K562 (cell line): Measurements from ENCODE around the gene ATRNL1. TPM values are rescaled to one million over a fixed set of nuclear protein-coding genes. Genes with fewer than 3 reads are reported as not detected.

Source experiments
- ATAC-seq: fragments of 200-7000 bp; cut with Tn5 transposase; 3 replicates; pipeline ENCODE4 v1.9.1; 2020; ENCODE audit warnings: moderate library complexity
- BruUV-seq: library from RNA; stranded (reverse); fragments of 400-500 nt; replicated peaks from 2 replicates; lab custom pipeline; 2021; lab: Mats Ljungman, UMichigan
- CTCF ChIA-PET: fragments of 300-600 bp; formaldehyde crosslinking; extraction: SDS; loops from one replicate; lab custom pipeline; 2021; ENCODE audit warnings: low intra/inter-chr PET ratio; lab: Yijun Ruan, JAX
- POLR2A ChIA-PET: fragments of 300-600, 350-650 bp; sonication (Branson Sonifier 250); formaldehyde crosslinking; extraction: SDS; loops from one replicate; lab custom pipeline; 2021; ENCODE audit warnings: antibody characterized with exemption, inconsistent platforms; lab: Yijun Ruan, JAX
- DNase-seq, 4 experiments: peaks; one replicate each; pipeline versions ENCODE4 v3.0.0 to v3.0.0-alpha.2; 2011 to 2018; ENCODE audit warnings: low spot score in 3 of 4, mixed read lengths in 3 of 4; ENCODE audit errors: extremely low read depth in 1 of 4
- FAIRE-seq: peaks from 2 replicates; lab custom pipeline; 2011; peaks lifted over from hg19 to GRCh38; lab: Jason Lieb, UNC
- H2AFZ ChIP-seq: 2 replicates; pipeline ENCODE4 v1.6.0; 2011; ENCODE audit warnings: low read depth, low read length, control low read depth, inconsistent platforms
- H3K27ac ChIP-seq: fragments of 200-600 bp; 3 replicates; pipeline ENCODE4 v1.8.0; 2011; ENCODE audit warnings: low read depth, mild to moderate bottlenecking, control low read depth, inconsistent platforms, low read length, moderate library complexity, mixed read lengths; ENCODE audit errors: extremely low read depth
- H3K27me3 ChIP-seq, 2 experiments: fragments of 300-600 bp in 1 of 2; 2 replicates in 1 of 2; 3 replicates in 1 of 2; pipeline versions ENCODE4 v1.6.0 to v1.8.0; 2011; ENCODE audit warnings: inconsistent platforms in 2 of 2, low read length in 2 of 2, mild to moderate bottlenecking in 1 of 2, mixed read lengths in 1 of 2, moderate library complexity in 1 of 2; ENCODE audit not compliant: control insufficient read depth in 2 of 2, insufficient read depth in 2 of 2
- H3K36me3 ChIP-seq: fragments of 300-600 bp; 3 replicates; pipeline ENCODE4 v1.8.0; 2011; ENCODE audit warnings: mild to moderate bottlenecking, low read length, inconsistent platforms; ENCODE audit not compliant: control insufficient read depth, insufficient read depth
- H3K4me1 ChIP-seq, 2 experiments: fragments of 200-600 bp in 1 of 2; replicated peaks in 1 of 2; 2 replicates in 1 of 2; 3 replicates in 1 of 2; pipeline versions ENCODE4 v1.5.1 to v1.8.0; 2011; ENCODE audit warnings: inconsistent platforms in 2 of 2, low read length in 2 of 2, mild to moderate bottlenecking in 1 of 2, mixed read lengths in 1 of 2, moderate library complexity in 1 of 2; ENCODE audit not compliant: control insufficient read depth in 2 of 2, insufficient read depth in 2 of 2
- H3K4me2 ChIP-seq: 2 replicates; pipeline ENCODE4 v1.6.1; 2011; ENCODE audit warnings: low read length, control low read depth, inconsistent platforms, mixed read lengths; ENCODE audit not compliant: insufficient read depth
- H3K4me3 ChIP-seq: fragments of 200-600 bp; sonication (generic), shearing (Covaris generic); 2 replicates; pipeline ENCODE4 v1.5.1; 2016; ENCODE audit warnings: control low read depth, inconsistent platforms
- H3K79me2 ChIP-seq: fragments of 200-600 bp; 3 replicates; pipeline ENCODE4 v1.8.0; 2011; ENCODE audit warnings: low read length, inconsistent platforms; ENCODE audit not compliant: control insufficient read depth, insufficient read depth
- H3K9ac ChIP-seq, 2 experiments: 2 replicates each; pipeline versions ENCODE4 v1.6.0 to v1.6.1; 2011; ENCODE audit warnings: low read depth in 2 of 2, low read length in 2 of 2, control low read depth in 1 of 2, inconsistent platforms in 1 of 2, mild to moderate bottlenecking in 1 of 2, mixed read lengths in 1 of 2; ENCODE audit not compliant: insufficient read depth in 1 of 2
- H3K9me1 ChIP-seq: one replicate; pipeline ENCODE4 v1.6.0; 2011; ENCODE audit warnings: inconsistent platforms, mild to moderate bottlenecking, low read length, moderate library complexity; ENCODE audit not compliant: control insufficient read depth, insufficient read depth
- H3K9me3 ChIP-seq: replicated peaks from 2 replicates; pipeline ENCODE4 v1.5.1; 2011; ENCODE audit warnings: low read depth, low read length, inconsistent platforms; ENCODE audit not compliant: control insufficient read depth, insufficient read depth
- H4K20me1 ChIP-seq: replicated peaks from 2 replicates; pipeline ENCODE4 v1.6.1; 2011; ENCODE audit warnings: low read length, inconsistent platforms, mixed read lengths; ENCODE audit not compliant: control insufficient read depth, insufficient read depth
- ARNT ChIP-seq, 2 experiments: fragments of 450-650 bp; IDR thresholded peaks; 2 replicates each; pipeline ENCODE4 v1.6.1; 2016; ENCODE audit warnings: mild to moderate bottlenecking in 1 of 2
- ATF1 ChIP-seq, 2 experiments: fragments of 450-650 bp in 1 of 2; IDR thresholded peaks; 2 replicates each; pipeline ENCODE4 v1.6.1; 2016; ENCODE audit warnings: missing compliant biosample characterization in 1 of 2, missing genetic modification characterization in 1 of 2
- BRD4 ChIP-seq: fragments of 200-600 bp; sonication (generic); IDR thresholded peaks from 2 replicates; pipeline ENCODE4 v1.6.1; 2017; ENCODE audit warnings: inconsistent platforms
- CLOCK ChIP-seq: fragments of 250-450 bp; sonication (Bioruptor Pico); IDR thresholded peaks from 2 replicates; pipeline ENCODE4 v1.4.0; 2020; ENCODE audit warnings: mild to moderate bottlenecking, moderate library complexity, borderline replicate concordance
- CREB3 ChIP-seq: fragments of 450-650 bp; conservative IDR thresholded peaks from 2 replicates; pipeline ENCODE4 v1.6.1; 2016; ENCODE audit warnings: missing genetic modification characterization, low read depth, mild to moderate bottlenecking, missing compliant biosample characterization, moderate library complexity
- ESRRB ChIP-seq: fragments of 250-450 bp; sonication (Bioruptor Pico); IDR thresholded peaks from 2 replicates; pipeline ENCODE4 v1.5.0; 2020; ENCODE audit warnings: mild to moderate bottlenecking, moderate library complexity, borderline replicate concordance
- FOXK1 ChIP-seq: sonication (generic); formaldehyde crosslinking; IDR thresholded peaks from 2 replicates; pipeline ENCODE4 v1.8.0; 2022; ENCODE audit warnings: missing genetic modification reagents, mild to moderate bottlenecking, borderline replicate concordance
- HSF4 ChIP-seq: fragments of 250-450 bp; sonication (Bioruptor Pico); IDR thresholded peaks from 2 replicates; pipeline ENCODE4 v2.1.2; 2022; ENCODE audit warnings: mild to moderate bottlenecking, moderate library complexity, borderline replicate concordance
- KLF16 ChIP-seq: IDR thresholded peaks from 2 replicates; pipeline ENCODE4 v1.6.1; 2016; ENCODE audit warnings: antibody characterized with exemption
- PTBP1 ChIP-seq: fragments of 200-400 bp; formaldehyde crosslinking; IDR thresholded peaks from 2 replicates; pipeline ENCODE4 v1.6.1; 2017; ENCODE audit warnings: low read depth, low read length
- SRSF1 ChIP-seq: fragments of 200-400 bp; formaldehyde crosslinking; IDR thresholded peaks from 2 replicates; pipeline ENCODE4 v1.6.1; 2017; ENCODE audit warnings: mild to moderate bottlenecking, low read depth, low read length, moderate library complexity
- ZBTB2 ChIP-seq: fragments of 450-650 bp; IDR thresholded peaks from 2 replicates; pipeline ENCODE4 v1.6.1; 2016; ENCODE audit warnings: antibody characterized with exemption
- ZNF282 ChIP-seq: sonication (generic); formaldehyde crosslinking; IDR thresholded peaks from 2 replicates; pipeline ENCODE4 v1.8.1; 2023; ENCODE audit warnings: missing genetic modification reagents
- ZNF431 ChIP-seq: sonication (generic); formaldehyde crosslinking; IDR thresholded peaks from 2 replicates; pipeline ENCODE4 v1.8.0; 2022; ENCODE audit warnings: mild to moderate bottlenecking, missing genetic modification reagents
- in situ Hi-C: fragments of 300-500 bp; cut with MboI; formaldehyde crosslinking; loops from 4 replicates; pipeline ENCODE4 v1.15.0; 2018; ENCODE audit warnings: inconsistent platforms, mixed read lengths
- intact Hi-C: fragments of 100-400 bp; cut with micrococcal nuclease; formaldehyde crosslinking; loops from 2 replicates; pipeline ENCODE4 v1.14.2; 2022
- polyA plus RNA-seq, 8 experiments: library from polyadenylated mRNA; depleted of rRNA in 4 of 8; stranded (reverse) in 5 of 8; unstranded in 3 of 8; fragments of >200 nt; fragmentation: Nextera tagmentation in 2 of 8; fragmentation: Illumina TruSeq in 1 of 8; extraction: Ambion mirVana in 2 of 8; extraction: Trizol in 1 of 8; gene quantifications; 2 replicates each; pipeline versions ENCODE4 v1.2.1 to v1.2.3, GENCODE V29; 2011 to 2014; ENCODE audit warnings: inconsistent platforms in 1 of 8, missing spikeins in 1 of 8
- total RNA-seq, 7 experiments: library from RNA; depleted of rRNA in 6 of 7; stranded (reverse); fragments of >200 nt in 6 of 7; fragmentation: Illumina TruSeq in 2 of 7; extraction: Trizol in 2 of 7; gene quantifications; 2 replicates each; pipeline versions ENCODE4 v1.2.1 to v1.2.3, GENCODE V29; 2011 to 2021; ENCODE audit warnings: low replicate concordance in 1 of 7

The ATRNL1 gene
- total and polyA plus RNA-seq, 9 of the 15 experiments (the other 6 are each of a cell fraction or from before 2014, with no cell fraction given), result 0.18 TPM; not detected in 8

- Histone ChIP-seq H3K27me3 (no peaks in the 10 kb centered on the region), H3K36me3 (no peaks in the 10 kb centered on the region), H3K9me1 (no peaks in the 10 kb centered on the region), H4K20me1 (no peaks in the 10 kb centered on the region), H3K4me2 (no peak overlapping the region), H3K9ac (no peak overlapping the region), H3K4me1 (no peaks in the 10 kb centered on the region), H3K4me3 (no peak overlapping the region), H3K27ac (no peak overlapping the region), H3K9me3 (no peaks in the 10 kb centered on the region), H3K79me2 (no peaks in the 10 kb centered on the region), H2AFZ (no peak overlapping the region)
- POLR2A ChIA-PET, result no interaction called here
- ATAC-seq (no peak), DNase-seq (no peak), FAIRE-seq (no peak)
- CTCF ChIA-PET, result no interaction called here
- in situ Hi-C loops (no loop called here), intact Hi-C loops (no loop called here)
- BruUV-seq, result no TSS peak
- TF ChIP-seq ATF1 (CRISPR knock-in tag; IDR thresholded peaks at IDR 0.05), result no peak
- TF ChIP-seq ATF1 (tag; IDR thresholded peaks at IDR 0.05), result no peak
- TF ChIP-seq SRSF1, result no peak
- TF ChIP-seq ZNF282 (CRISPR knock-in tag), result no peak
- TF ChIP-seq HSF4 (CRISPR knock-in tag), result no peak
- no peak for TF ChIP-seq CREB3 (tag)
- no peak for TF ChIP-seq ARNT (IDR thresholded peaks at IDR 0.05)
- no peak for TF ChIP-seq ESRRB (CRISPR knock-in tag)
- TF ChIP-seq FOXK1 (CRISPR knock-in tag), result no peak
- no peak for TF ChIP-seq BRD4
- TF ChIP-seq PTBP1, result no peak
- TF ChIP-seq ZBTB2, result no peak
- no peak for TF ChIP-seq ZNF431 (CRISPR knock-in tag)
- TF ChIP-seq CLOCK (CRISPR knock-in tag), result no peak
- TF ChIP-seq KLF16, result no peak
Measured at GRCh38 chr10:115539142-115539762, 446.1 kb downstream of the ATRNL1 start.
